ENCODE results near the gene MRPL2. TPM values are rescaled to one million over a fixed set of nuclear protein-coding genes. Genes with fewer than 3 reads are reported as not detected.

The MRPL2 gene
- total RNA-seq, result 9.4 and 11.3 TPM in 2 replicates

GRCh38 chr6:43059168-43060033 is at the start of gene MRPL2, which contains the start of gene KLC4:
Gene MRPL2, minus strand, starts transcription at chr6:43059434. Its CDS starts 53 bp downstream, at chr6:43059381.
Gene KLC4, plus strand, starts transcription at chr6:43059631. Its CDS starts 1,705 bp downstream, at chr6:43061336.
- DNase-seq (ENCODE audit: low read depth in 2 of 2), result peak; percentile 99

- no peak for DNase-seq (ENCODE audit: low read depth in 2 of 2)
Observed at GRCh38 chr6:43107344-43108062, 48.3 kb upstream of the MRPL2 start.

GRCh38 chr6:43105538-43106222 is 46.4 kb upstream of the MRPL2 start:
- DNase-seq (ENCODE audit: low read depth in 2 of 2), result no peak

- DNase-seq (ENCODE audit: low read depth in 2 of 2), result no peak
Observed at GRCh38 chr6:43103253-43103876, 44.1 kb upstream of the MRPL2 start.

DNA sequence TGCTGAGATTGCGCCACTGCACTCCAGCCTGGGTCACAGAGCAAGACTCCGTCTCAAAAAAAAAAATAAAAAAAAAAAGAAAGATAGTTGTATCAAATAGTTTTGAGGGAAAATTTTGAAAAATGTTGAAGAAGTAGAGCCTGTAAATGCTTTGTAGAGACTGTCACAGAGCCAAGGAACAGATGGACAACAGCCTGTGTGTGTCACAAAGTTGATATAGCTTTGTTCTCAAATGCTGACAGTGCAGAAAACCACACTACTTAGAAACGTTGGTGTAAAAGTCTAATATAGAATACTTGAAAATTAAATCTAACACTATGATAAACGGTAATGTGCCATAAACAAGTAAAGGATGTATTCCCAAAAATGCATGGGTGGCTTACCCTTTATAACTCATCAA is 42.3 kb upstream of the MRPL2 start:
- no peak for DNase-seq (ENCODE audit: low read depth in 2 of 2)

DNA sequence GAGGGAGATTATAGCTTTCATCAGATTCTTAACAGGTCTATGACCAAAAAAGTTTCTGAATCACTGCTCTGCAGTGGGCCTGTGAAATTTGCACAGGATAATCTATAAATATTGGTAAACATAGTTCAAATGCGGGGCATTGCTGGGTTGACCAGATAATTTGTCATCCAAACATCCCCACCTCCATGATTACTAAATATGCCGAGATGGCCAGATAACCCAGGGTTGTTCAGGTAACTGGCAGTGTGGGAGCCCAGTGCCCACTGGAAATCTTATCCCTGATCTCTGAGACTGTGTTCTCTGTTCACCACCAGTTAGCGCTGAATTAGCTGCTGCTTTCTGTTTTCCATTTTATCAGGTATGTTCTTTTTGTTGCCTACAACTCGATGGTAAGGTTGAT is 38.3 kb upstream of the MRPL2 start:
- no peak for DNase-seq (ENCODE audit: low read depth in 2 of 2)

GRCh38 chr6:43097098-43097489 is 37.9 kb upstream of the MRPL2 start:
- DNase-seq (ENCODE audit: low read depth in 2 of 2), result no peak

GRCh38 chr6:43096451-43097097 is 37.3 kb upstream of the MRPL2 start:
- peak in 1 of 2 donors; percentile 45 for DNase-seq (ENCODE audit: low read depth in 2 of 2)

GRCh38 chr6:43095939-43096338 is 36.7 kb upstream of the MRPL2 start:
- no peak for DNase-seq (ENCODE audit: low read depth in 2 of 2)

- DNase-seq (ENCODE audit: low read depth in 2 of 2), result peak in 1 of 2 donors; percentile 12
Observed at GRCh38 chr6:43093436-43094289, 34.4 kb upstream of the MRPL2 start.

DNA sequence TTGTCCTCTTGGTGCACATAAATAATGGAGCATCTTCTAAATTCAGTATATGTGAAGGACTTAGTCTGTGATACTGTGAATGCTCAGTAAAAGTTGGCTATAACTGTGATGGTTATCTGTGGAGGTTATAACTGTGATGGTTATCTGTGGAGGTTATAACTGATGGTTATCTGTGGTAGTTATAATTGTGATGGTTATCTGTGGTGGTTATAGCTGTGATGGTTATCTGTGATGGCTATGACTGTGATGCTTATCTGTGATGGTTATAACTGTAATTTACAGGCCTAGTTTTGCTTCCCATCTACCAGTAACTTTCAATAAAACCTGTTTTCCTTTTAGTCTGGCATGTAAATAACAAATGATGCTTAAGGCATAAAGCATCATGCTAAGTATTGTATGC is 33.4 kb upstream of the MRPL2 start:
- no peak for DNase-seq (ENCODE audit: low read depth in 2 of 2)

DNA sequence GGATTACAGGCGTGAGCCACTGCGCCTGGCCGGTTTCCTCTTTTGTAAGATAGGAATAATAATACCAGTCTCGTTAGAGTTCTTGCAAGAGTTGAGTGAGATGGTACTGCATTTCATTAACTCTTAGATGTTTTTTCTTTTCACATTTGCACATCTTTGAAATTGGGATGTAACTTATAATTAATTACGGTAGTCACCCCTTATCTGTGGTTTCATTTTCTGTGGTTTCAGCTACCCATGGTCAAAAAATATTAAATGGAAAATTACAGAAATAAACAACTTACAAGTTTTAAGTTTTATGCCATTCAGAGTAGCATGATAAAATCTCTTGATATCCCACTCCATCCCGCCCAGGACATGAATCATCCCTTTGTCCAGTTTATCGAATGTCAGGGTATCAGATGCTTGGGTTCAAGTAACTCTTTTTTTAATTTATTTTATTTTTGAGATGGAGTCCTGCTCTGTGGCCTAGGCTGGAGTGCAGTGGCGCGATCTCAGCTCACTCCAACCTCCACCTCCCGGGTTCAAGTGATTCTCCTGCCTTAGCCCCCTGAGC is 32.3 kb upstream of the MRPL2 start:
- DNase-seq (ENCODE audit: low read depth in 2 of 2), result no peak

GRCh38 chr6:43091020-43091419 is 31.8 kb upstream of the MRPL2 start:
- no peak for DNase-seq (ENCODE audit: low read depth in 2 of 2)

DNA sequence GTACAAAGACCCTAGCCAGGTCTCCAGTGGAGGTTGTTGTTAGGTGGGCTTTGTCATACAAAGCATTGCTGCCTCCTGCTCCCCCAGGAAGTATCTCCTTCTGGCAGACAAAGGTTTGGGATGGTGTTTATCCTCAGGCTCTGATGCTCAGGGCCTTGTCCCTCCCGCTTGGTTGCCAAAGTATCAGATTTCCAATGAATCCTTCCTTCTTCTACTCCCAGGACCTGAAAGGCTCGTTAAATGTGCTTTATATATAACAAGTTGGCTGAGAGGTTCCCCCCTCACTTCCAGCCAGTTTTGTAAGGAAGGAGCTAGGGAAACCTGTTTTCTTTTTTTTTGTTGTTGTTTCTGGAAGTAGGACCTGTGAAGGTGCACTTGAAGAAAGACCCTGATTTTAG is 31.3 kb upstream of the MRPL2 start:
- DNase-seq (ENCODE audit: low read depth in 2 of 2), result no peak

- no peak for DNase-seq (ENCODE audit: low read depth in 2 of 2)
Observed at GRCh38 chr6:43089874-43090558, 30.8 kb upstream of the MRPL2 start.

DNA sequence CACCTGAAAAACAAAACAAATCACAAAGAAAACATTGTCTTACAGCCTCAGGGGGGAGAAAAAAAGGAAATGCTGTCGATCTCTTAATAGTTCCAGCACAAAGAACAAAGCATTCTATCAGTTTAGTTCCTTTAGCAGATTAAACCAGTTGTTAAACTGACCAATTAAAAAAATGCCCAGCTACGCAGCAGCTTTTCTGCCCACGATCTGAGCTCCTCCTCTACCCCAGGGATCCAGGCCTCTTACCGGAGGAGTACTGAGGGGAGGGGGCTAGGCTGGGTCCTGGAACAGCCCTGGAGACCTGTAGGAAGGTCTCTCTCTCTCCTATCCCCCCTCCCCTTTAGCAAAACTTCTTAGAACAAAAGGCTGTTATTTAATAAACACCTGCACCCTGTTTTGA is 30.2 kb upstream of the MRPL2 start:
- no peak for DNase-seq (ENCODE audit: low read depth in 2 of 2)

- no peak for DNase-seq (ENCODE audit: low read depth in 2 of 2)
Observed at GRCh38 chr6:43088654-43089056, 29.4 kb upstream of the MRPL2 start.

- DNase-seq (ENCODE audit: low read depth in 2 of 2), result no peak
Observed at GRCh38 chr6:43086022-43086658, 26.9 kb upstream of the MRPL2 start.
